ENCODE measurements around the gene CEP68.

CEP68 gene

GRCh38 chr2:65043001-65043400 lies 13.2 kb upstream of the CEP68 start:
- DNase-seq (ENCODE audit: insufficient read length, low spot score) (no peak), FAIRE-seq (no peak)
- TF ChIP-seq CTCF (IDR thresholded peaks at IDR 0.05; ENCODE audit: insufficient read depth, missing control alignments): no peak

- DNase-seq (ENCODE audit: insufficient read length, low spot score) (no peak), FAIRE-seq (no peak)
- TF ChIP-seq CTCF (IDR thresholded peaks at IDR 0.05; ENCODE audit: insufficient read depth, missing control alignments): no peak
These were observed 12.0 kb upstream of the CEP68 start for GRCh38 chr2:65044097-65044735.

- no peak for DNase-seq (ENCODE audit: insufficient read length, low spot score)
- no peak for TF ChIP-seq CTCF (IDR thresholded peaks at IDR 0.05; ENCODE audit: insufficient read depth, missing control alignments)
- no peak for FAIRE-seq
These were observed 10.6 kb upstream of the CEP68 start for GRCh38 chr2:65045651-65046050.

- DNase-seq (ENCODE audit: insufficient read length, low spot score): no peak
- no peak for FAIRE-seq
These were observed 9.4 kb upstream of the CEP68 start for GRCh38 chr2:65046633-65047407.

GRCh38 chr2:65049010-65049639 lies 7.1 kb upstream of the CEP68 start:
- no peak for FAIRE-seq
- DNase-seq (ENCODE audit: insufficient read length, low spot score): no peak
- no peak for TF ChIP-seq CTCF (IDR thresholded peaks at IDR 0.05; ENCODE audit: insufficient read depth, missing control alignments)

More at GRCh38 chr2:65046633-65047407, 9.4 kb upstream of the CEP68 start:
- no peak for TF ChIP-seq CTCF (IDR thresholded peaks at IDR 0.05; ENCODE audit: insufficient read depth, missing control alignments)

GRCh38 chr2:65050931-65051330 lies 5.3 kb upstream of the CEP68 start:
- DNase-seq (ENCODE audit: insufficient read length, low spot score): no peak
- no peak for TF ChIP-seq CTCF (IDR thresholded peaks at IDR 0.05; ENCODE audit: insufficient read depth, missing control alignments)
- FAIRE-seq: no peak
